Progenitor cell of endocrine pancreas (in vitro differentiated cells): ENCODE data around the gene C4orf50. TPM values are rescaled to one million over a fixed set of nuclear protein-coding genes. Genes with fewer than 3 reads are reported as not detected.

Experiments
- DNase-seq: peaks from one replicate; pipeline ENCODE4 v3.0.0; 2021; ENCODE audit warnings: low spot score; ENCODE audit not compliant: unreplicated experiment
- H3K27ac Mint-ChIP-seq: 2 replicates; pipeline ENCODE4 v1.8.0; 2021; ENCODE audit warnings: mild to moderate bottlenecking, moderate library complexity, mixed read lengths
- H3K27me3 Mint-ChIP-seq: 2 replicates; pipeline ENCODE4 v1.8.0; 2021; ENCODE audit warnings: mixed read lengths
- H3K36me3 Mint-ChIP-seq: 2 replicates; pipeline ENCODE4 v1.8.0; 2022; ENCODE audit warnings: mixed read lengths; ENCODE audit not compliant: insufficient read depth
- H3K4me1 Mint-ChIP-seq: 2 replicates; pipeline ENCODE4 v1.8.0; 2021; ENCODE audit warnings: low read depth, mixed read lengths
- H3K4me3 Mint-ChIP-seq: 2 replicates; pipeline ENCODE4 v1.8.0; 2021; ENCODE audit warnings: low read depth, mild to moderate bottlenecking, moderate library complexity, mixed read lengths
- H3K9me3 Mint-ChIP-seq: 2 replicates; pipeline ENCODE4 v1.8.0; 2021; ENCODE audit warnings: low read depth, mixed read lengths
- CTCF ChIP-seq: fragments of 200-600 bp; sonication (generic); IDR thresholded peaks from one replicate; pipeline ENCODE4 v1.5.0; 2021; ENCODE audit warnings: antibody characterized with exemption, mild to moderate bottlenecking; ENCODE audit not compliant: unreplicated experiment
- total RNA-seq: library from RNA; stranded (reverse); gene quantifications from 2 replicates; pipeline ENCODE4 v1.2.1, GENCODE V29; 2021

C4orf50 gene
- total RNA-seq, 1 donor from 2014 or later, result 0.19 TPM

GRCh38 chr4:6023731-6024130 lies 5.5 kb upstream of the C4orf50 start:
- no peak for DNase-seq
- peaks cover 28% of the 10 kb centered on the region for H3K27me3 Mint-ChIP-seq
- H3K36me3 Mint-ChIP-seq, result no peaks in the 10 kb centered on the region
- H3K4me3 Mint-ChIP-seq, result no peak overlapping the region
- H3K9me3 Mint-ChIP-seq, result no peaks in the 10 kb centered on the region
- H3K4me1 Mint-ChIP-seq, result no peaks in the 10 kb centered on the region
- peak overlapping the region; percentile 26 for H3K27ac Mint-ChIP-seq
- no peak for TF ChIP-seq CTCF

- Mint-ChIP-seq H3K9me3 (no peaks in the 10 kb centered on the region), H3K4me3 (no peak overlapping the region), H3K36me3 (no peaks in the 10 kb centered on the region), H3K27ac (no peak overlapping the region), H3K4me1 (no peaks in the 10 kb centered on the region), H3K27me3 (peaks cover 25% of the 10 kb centered on the region)
- no peak for DNase-seq
- TF ChIP-seq CTCF, result no peak
Observed at GRCh38 chr4:6022607-6023288, 4.5 kb upstream of the C4orf50 start.

- Mint-ChIP-seq H3K27ac (no peak overlapping the region), H3K4me3 (no peak overlapping the region), H3K9me3 (no peaks in the 10 kb centered on the region), H3K4me1 (no peaks in the 10 kb centered on the region), H3K36me3 (no peaks in the 10 kb centered on the region), H3K27me3 (peaks cover 23% of the 10 kb centered on the region)
- DNase-seq, result no peak
- no peak for TF ChIP-seq CTCF
Observed at GRCh38 chr4:6021831-6022606, 3.8 kb upstream of the C4orf50 start.

GRCh38 chr4:6020613-6021012 lies 2.4 kb upstream of the C4orf50 start:
- no peaks in the 10 kb centered on the region for H3K36me3 Mint-ChIP-seq
- H3K4me1 Mint-ChIP-seq, result no peaks in the 10 kb centered on the region
- H3K9me3 Mint-ChIP-seq, result no peaks in the 10 kb centered on the region
- TF ChIP-seq CTCF, result no peak
- H3K4me3 Mint-ChIP-seq, result no peak overlapping the region
- H3K27me3 Mint-ChIP-seq, result peaks cover 23% of the 10 kb centered on the region
- no peak overlapping the region for H3K27ac Mint-ChIP-seq
- no peak for DNase-seq

GRCh38 chr4:6019316-6020263 lies 1.4 kb upstream of the C4orf50 start:
- Mint-ChIP-seq H3K4me1 (no peaks in the 10 kb centered on the region), H3K36me3 (no peaks in the 10 kb centered on the region), H3K27ac (no peak overlapping the region), H3K27me3 (peaks cover 23% of the 10 kb centered on the region), H3K9me3 (no peaks in the 10 kb centered on the region), H3K4me3 (no peak overlapping the region)
- peak; percentile 95 for TF ChIP-seq CTCF
- peak; percentile 37 for DNase-seq
